PFSK-1 (cell line): ENCODE results near the gene CHRM3.

Experiments used
- FOXP2 ChIP-seq: optimal IDR thresholded peaks from 2 replicates; pipeline ENCODE3; 2011; ENCODE audit warnings: borderline replicate concordance, control low read depth, inconsistent platforms; ENCODE audit not compliant: insufficient read depth; ENCODE audit errors: extremely low read length, extremely low read depth
- POLR2AphosphoS5 ChIP-seq: IDR thresholded peaks from 2 replicates; pipeline ENCODE4 v1.6.1; 2012; ENCODE audit warnings: low read depth, mild to moderate bottlenecking, control low read depth, low read length, moderate library complexity
- SIN3A ChIP-seq: IDR thresholded peaks from 2 replicates; pipeline ENCODE4 v1.6.1; 2012; ENCODE audit warnings: mild to moderate bottlenecking, low read length, moderate library complexity, borderline replicate concordance; ENCODE audit not compliant: insufficient read depth
- TAF1 ChIP-seq: IDR thresholded peaks from 2 replicates; pipeline ENCODE4 v1.6.1; 2012; ENCODE audit warnings: low read length, control low read depth, borderline replicate concordance; ENCODE audit not compliant: insufficient read depth
- TF ChIP-seq, protein P1 (sequence below), 2 experiments: IDR thresholded peaks; 2 replicates each; pipeline versions ENCODE4 v1.6.1 to v1.8.0; 2011 to 2012; ENCODE audit warnings: low read depth in 2 of 2, low read length in 2 of 2, control low read depth in 1 of 2, inconsistent platforms in 1 of 2, mild to moderate bottlenecking in 1 of 2, moderate library complexity in 1 of 2; ENCODE audit not compliant: insufficient read depth in 1 of 2

CHRM3 gene

GRCh38 chr1:239383714-239384113 is 2.7 kb upstream of the CHRM3 start:
- TF ChIP-seq FOXP2 (no peak), SIN3A (no peak), POLR2AphosphoS5 (no peak), TAF1 (no peak)
- TF ChIP-seq, protein P1, sequence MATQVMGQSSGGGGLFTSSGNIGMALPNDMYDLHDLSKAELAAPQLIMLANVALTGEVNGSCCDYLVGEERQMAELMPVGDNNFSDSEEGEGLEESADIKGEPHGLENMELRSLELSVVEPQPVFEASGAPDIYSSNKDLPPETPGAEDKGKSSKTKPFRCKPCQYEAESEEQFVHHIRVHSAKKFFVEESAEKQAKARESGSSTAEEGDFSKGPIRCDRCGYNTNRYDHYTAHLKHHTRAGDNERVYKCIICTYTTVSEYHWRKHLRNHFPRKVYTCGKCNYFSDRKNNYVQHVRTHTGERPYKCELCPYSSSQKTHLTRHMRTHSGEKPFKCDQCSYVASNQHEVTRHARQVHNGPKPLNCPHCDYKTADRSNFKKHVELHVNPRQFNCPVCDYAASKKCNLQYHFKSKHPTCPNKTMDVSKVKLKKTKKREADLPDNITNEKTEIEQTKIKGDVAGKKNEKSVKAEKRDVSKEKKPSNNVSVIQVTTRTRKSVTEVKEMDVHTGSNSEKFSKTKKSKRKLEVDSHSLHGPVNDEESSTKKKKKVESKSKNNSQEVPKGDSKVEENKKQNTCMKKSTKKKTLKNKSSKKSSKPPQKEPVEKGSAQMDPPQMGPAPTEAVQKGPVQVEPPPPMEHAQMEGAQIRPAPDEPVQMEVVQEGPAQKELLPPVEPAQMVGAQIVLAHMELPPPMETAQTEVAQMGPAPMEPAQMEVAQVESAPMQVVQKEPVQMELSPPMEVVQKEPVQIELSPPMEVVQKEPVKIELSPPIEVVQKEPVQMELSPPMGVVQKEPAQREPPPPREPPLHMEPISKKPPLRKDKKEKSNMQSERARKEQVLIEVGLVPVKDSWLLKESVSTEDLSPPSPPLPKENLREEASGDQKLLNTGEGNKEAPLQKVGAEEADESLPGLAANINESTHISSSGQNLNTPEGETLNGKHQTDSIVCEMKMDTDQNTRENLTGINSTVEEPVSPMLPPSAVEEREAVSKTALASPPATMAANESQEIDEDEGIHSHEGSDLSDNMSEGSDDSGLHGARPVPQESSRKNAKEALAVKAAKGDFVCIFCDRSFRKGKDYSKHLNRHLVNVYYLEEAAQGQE (IDR thresholded peaks at IDR 0.05; ENCODE audit: insufficient read depth in 1 of 2, low read depth in 2 of 2, low read length in 2 of 2), result no peak

- no peak for TF ChIP-seq SIN3A
- no peak for TF ChIP-seq FOXP2
- no peak for TF ChIP-seq TAF1
- TF ChIP-seq, protein P1 (IDR thresholded peaks at IDR 0.05; ENCODE audit: insufficient read depth in 1 of 2, low read depth in 2 of 2, low read length in 2 of 2), result no peak
- TF ChIP-seq POLR2AphosphoS5, result no peak
Observed at GRCh38 chr1:239387304-239388158, 1.2 kb downstream of the CHRM3 start.

DNA sequence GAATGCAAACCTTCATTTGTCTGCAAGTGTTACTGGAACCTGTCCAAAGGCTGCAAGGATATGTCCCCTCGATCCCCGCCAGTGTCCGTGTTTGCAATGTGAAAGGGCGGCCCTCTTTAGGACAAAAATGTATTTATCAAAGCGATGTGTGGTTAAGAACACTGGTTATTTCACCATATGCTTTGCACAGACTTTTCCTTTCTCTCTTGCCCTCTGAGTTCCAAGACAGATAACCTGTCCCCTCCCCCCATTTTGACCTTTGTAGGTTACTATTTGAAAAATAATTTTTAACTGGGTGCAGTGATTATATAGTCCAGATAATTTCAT is 1.8 kb downstream of the CHRM3 start:
- TF ChIP-seq SIN3A (no peak), TAF1 (no peak), FOXP2 (no peak), POLR2AphosphoS5 (no peak)
- TF ChIP-seq, protein P1 (IDR thresholded peaks at IDR 0.05; ENCODE audit: insufficient read depth in 1 of 2, low read depth in 2 of 2, low read length in 2 of 2), result no peak

DNA sequence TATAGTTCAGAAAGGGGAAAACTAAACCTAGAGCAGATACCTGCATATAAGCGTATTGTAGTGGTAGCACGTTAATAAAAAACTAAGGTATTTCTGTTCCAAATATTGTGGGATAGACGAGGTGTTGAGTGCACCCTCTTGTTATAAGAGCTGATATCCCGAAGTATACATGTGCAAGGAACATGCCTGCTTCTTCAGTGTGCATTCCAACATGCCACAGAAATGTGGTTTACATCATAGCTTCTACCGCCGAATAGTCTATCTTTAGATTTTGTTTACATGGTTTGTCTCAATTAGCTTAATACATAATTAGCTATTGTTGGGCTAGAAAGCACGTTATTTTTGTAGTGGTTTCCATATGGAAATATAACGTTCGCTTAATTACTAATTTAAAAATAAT is 2.2 kb downstream of the CHRM3 start:
- TF ChIP-seq, protein P1 (IDR thresholded peaks at IDR 0.05; ENCODE audit: insufficient read depth in 1 of 2, low read depth in 2 of 2, low read length in 2 of 2), result no peak
- TF ChIP-seq POLR2AphosphoS5, result no peak
- TF ChIP-seq SIN3A, result no peak
- no peak for TF ChIP-seq FOXP2
- no peak for TF ChIP-seq TAF1

DNA sequence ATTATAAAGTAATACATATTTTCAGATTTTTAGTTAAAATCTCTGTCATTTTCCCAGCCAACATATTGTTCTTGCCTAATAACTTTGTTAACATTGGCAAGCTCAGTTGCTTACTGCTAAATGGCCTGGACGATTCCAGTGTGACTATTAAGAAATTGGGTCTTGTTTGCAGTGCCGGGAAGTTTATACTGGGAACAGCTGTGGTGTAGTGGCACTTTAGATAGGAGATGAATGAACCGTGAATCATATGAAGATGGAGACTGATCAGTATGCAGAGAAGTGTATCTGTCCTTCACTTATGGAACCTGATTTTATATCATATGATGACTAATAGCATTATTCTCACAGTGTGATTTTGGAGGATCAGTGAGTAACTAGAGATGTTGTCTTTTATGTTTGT is 3.3 kb downstream of the CHRM3 start:
- TF ChIP-seq, protein P1 (IDR thresholded peaks at IDR 0.05; ENCODE audit: insufficient read depth in 1 of 2, low read depth in 2 of 2, low read length in 2 of 2), result no peak
- no peak for TF ChIP-seq TAF1
